Glomerular endothelial cell (primary cell): ENCODE measurements around the gene KIF1C. TPM values are rescaled to one million over a fixed set of nuclear protein-coding genes. Genes with fewer than 3 reads are reported as not detected.

Source experiments
- DNase-seq: peaks from one replicate; pipeline ENCODE4 v3.0.0-alpha.2; 2011; ENCODE audit warnings: low read depth, low spot score; ENCODE audit errors: extremely low read depth
- total RNA-seq: library from RNA; depleted of rRNA; stranded (reverse); fragments of >200 nt; gene quantifications from 2 replicates; pipeline ENCODE4 v1.2.3, GENCODE V29; 2015

KIF1C gene
- total RNA-seq, 1 donor from 2014 or later = 117 TPM

GRCh38 chr17:4968486-4969046 is 29.2 kb upstream of the KIF1C start:
- DNase-seq = no peak

DNA sequence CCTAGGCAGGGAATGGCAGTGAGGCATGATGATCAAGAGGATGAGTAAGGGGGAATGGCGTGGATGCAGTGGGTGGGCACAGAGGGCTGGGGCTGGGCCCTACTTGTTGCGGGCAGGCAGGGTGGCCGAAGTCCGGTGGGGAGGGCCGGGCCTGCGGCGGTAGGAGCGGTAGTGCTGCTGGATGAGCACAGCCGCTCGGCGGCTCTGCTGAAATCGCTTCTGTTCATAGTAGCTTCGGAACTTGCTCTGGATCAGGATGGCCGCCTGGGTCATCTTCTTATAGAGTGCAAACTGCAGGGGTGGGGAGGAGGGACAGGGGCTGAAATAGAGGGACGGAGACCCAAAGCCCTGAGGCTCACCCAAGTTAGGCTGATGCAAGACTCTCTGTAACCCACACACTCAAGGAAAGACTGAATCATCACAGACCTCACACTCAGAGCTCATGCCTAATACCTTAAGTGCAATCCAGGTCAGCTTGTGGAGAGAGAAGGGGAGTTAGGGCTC is 28.7 kb upstream of the KIF1C start:
- no peak for DNase-seq

GRCh38 chr17:4969551-4970173 is 28.1 kb upstream of the KIF1C start:
- DNase-seq = no peak

DNA sequence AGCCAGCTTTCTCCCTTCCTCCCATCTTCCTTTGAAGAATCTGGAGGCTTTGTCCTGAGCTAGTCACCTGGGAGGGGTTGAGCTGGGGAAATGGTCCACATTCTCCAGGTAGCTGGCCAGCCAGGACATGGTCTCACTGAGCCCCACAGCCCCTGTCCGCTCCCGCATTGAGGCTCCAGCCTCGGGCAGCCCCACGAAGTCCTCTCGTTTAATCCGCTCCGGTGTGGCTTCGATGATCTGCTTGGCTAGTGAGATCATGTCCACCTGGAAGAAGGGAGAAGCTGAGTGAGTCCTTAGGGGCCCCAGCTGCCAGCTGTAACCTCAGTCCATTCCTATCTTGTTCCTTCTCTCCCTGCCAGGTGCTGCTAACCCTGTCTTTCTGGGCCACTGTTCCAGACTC is 27.5 kb upstream of the KIF1C start:
- DNase-seq = no peak

DNA sequence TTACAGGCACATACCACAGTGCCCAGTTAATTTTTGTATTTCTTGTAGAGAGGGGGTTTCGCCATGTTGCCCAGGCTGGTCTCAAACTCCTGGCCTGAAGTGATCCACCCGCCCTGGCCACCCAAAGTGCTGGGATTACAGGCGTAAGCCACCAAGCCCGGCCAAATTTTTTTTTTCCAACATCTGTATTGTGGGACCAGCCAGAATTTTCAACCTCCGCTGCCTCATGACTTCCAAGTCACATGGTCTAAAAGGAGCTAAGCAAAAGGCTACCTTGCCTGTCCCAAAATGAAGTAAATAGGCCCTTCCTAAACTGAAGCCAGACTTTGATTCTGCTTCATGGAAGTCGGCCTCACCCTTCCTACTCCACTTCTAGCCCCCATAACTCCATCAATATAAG is 25.9 kb upstream of the KIF1C start:
- DNase-seq = no peak

GRCh38 chr17:4972322-4972721 is 25.4 kb upstream of the KIF1C start:
- no peak for DNase-seq

- no peak for DNase-seq
These were observed 25.0 kb upstream of the KIF1C start for GRCh38 chr17:4972752-4973151.

DNA sequence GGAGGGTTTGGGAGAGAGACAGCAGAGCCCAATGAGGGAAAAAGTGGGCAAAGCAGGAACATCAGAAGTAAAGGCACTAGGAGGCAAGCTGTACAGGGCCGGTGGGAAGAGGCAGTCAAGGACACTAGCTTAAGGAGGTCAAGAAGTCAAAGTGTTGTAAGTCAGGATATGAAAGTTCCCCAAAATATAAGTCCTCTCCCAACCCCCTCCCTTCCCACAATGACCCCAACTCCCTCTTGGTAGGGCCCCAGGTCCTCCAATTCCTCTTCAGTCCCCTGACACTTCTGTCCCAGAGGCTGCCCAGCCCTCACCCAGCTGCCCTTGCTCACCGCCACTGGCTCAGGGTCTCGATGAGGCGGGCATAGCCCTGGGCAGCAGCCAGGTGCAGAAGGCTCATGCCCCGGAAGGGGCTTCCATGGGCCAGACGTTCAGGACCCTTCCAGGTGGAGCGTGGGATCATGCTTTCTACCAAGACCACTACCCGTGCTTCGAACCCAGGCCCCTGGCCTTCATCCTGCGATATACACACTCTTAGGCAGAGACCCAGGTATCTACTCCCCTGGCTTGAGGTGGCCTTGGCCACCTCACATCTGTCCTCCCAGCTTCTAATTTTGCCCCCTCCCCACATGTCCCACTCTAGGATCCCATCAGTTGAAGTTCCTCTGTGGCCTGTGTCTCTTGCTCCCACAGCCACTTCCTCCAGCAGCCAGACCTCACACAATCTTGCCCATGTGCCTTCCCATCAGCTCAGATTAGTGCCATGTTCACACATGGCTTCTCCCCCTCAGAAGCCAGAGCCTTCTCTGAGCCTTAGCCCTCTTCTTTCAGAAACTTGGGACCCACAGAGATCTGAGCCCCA is 24.3 kb upstream of the KIF1C start:
- no peak for DNase-seq

DNA sequence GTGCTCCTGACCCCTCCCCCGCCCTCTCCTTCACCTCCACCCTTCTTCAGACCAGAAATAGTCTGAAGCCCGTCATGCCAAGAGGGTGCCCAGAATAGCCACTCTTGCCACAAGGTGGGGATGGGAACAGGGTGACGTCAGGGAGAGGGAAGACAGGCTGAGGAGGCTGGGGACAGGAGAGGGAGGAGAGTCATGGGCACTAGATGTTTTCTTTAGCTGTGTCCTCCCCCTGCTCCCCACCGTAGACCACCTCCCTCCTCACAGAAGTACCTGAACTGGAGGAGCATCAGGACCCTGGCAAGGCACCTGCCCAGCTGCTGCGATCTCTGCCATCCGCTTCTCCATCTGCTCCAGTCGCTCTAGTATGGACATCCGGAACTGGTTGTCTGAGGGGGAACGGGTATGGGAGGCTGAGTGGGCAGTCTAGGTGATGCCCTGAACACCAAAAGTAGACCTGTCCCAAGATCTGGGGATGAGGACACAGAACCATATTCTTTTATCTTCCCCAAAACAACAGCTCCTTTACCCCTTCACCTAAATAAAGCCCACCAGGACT is 23.6 kb upstream of the KIF1C start:
- no peak for DNase-seq

GRCh38 chr17:4978726-4979125 is 19.0 kb upstream of the KIF1C start:
- no peak for DNase-seq

- DNase-seq = no peak
These were observed 17.0 kb upstream of the KIF1C start for GRCh38 chr17:4980644-4981216.

DNA sequence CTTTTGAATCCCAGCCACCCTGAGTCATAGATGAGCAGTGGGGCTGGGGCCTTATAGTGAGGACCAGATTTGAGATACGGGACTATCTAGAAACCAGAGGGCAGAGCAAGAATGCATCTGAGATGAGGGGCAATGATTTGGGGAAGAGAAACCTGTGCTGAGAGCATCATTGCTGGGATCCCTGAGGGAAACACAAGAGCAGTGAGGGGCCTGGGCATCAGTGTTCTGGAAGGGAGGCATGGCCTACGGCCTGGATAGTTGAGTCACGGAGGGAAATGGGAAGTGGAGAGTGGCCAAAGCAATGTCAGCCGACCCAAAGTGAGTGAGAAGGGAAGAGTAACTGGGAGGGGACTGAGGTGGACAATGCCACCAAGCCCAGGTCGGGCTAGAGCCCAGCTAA is 15.4 kb upstream of the KIF1C start:
- no peak for DNase-seq

GRCh38 chr17:4986403-4986802 is 11.3 kb upstream of the KIF1C start:
- DNase-seq = no peak

GRCh38 chr17:4986951-4987766 is 10.6 kb upstream of the KIF1C start, which contains the start of gene CAMTA2:
TSS of gene CAMTA2 (minus strand) at chr17:4987675. CDS start at chr17:4986222, 1,453 bp downstream.
- DNase-seq = no peak

- DNase-seq = no peak
These were observed 9.8 kb upstream of the KIF1C start for GRCh38 chr17:4987767-4988567.

DNA sequence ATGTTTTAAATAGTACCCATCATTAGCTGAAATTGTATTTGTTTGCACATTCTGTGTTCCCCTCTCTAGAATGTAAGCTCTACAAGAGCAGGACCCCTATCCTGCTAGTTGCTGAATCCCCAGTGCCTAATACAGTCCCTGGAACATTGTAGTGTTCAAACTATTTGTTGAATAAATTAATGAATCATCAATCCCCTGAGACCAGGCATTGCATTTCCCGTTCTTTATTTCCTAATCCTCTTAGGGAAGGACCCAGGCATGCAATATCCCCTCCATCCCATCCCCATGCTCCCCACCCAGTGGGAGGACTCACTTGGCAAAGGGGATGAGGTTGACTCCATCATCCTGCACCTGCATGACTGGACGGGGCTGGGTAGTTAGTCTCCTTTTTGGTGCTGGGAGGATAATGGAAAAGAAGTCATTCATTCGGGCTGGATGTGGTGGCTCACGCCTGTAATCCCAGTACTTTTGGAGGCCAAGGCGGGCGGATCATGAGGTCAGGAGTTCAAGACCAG is 3.6 kb upstream of the KIF1C start:
- no peak for DNase-seq

DNA sequence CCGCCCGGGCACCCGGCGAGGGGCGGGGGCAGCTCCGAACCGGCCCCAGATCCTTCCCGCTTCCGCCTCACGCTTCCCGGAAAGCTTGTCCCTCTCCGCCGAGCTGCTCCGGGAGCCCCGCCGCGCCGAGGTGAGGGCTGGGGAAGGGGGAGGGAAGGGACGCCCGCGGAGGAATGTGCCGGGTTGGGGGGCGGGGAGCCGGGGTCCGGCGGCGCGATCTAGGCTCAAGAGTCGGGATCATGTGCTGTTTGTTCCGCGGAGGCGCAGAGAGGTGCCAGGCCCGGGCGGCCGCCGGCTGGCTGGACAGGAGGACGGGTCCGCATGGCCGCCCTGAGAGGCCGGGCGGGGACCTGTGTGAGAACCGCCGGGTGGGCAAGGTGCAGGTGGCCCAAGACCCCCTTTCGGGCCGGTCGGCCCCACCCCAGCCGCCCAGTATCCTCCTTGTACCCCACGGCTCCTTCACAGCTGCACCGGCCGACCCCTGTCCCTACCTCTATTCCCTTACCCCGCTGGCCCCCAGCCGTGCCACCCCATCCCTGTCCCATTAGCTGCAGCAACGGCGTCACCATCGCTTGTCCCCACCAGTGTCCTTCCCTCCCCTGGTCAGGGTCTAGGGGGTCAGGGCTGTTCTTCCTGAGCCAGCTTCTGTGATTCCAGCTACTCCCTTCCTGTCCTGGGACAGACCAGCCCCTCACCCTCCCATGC is 429 bp downstream of the KIF1C start:
- DNase-seq = no peak

GRCh38 chr17:4998732-4999429 is 1.1 kb downstream of the KIF1C start:
- DNase-seq = no peak
